CD4-positive, alpha-beta T cell treated with Interleukin-4 for 1 hour (primary cell): Measurements from ENCODE around the gene SNCB.

Experiments
- DNase-seq, 2 donors: peaks; one replicate each; pipeline ENCODE4 v3.0.0-alpha.2; 2020 to 2022

SNCB gene

DNA sequence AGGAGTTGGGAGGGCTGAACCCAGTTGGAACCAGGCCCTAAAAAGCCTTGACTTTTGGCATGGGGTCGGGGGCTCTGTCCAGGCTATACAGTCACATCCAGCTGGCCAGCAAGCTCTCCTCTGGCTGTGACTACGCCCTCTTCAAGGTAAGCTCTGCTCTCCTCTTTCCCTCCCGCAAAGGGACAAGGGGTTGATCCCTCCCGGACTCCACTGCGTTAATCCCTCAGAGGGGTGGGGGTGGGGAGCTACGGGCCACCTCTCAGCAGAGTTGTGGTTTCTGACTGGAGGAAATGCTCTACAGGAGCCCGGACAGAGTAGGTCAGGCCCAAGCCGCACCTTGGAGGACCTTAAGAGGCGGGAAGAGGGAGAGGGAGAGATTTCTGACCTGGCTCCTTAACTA, 14.0 kb upstream of the SNCB start:
- no peak for DNase-seq

DNA sequence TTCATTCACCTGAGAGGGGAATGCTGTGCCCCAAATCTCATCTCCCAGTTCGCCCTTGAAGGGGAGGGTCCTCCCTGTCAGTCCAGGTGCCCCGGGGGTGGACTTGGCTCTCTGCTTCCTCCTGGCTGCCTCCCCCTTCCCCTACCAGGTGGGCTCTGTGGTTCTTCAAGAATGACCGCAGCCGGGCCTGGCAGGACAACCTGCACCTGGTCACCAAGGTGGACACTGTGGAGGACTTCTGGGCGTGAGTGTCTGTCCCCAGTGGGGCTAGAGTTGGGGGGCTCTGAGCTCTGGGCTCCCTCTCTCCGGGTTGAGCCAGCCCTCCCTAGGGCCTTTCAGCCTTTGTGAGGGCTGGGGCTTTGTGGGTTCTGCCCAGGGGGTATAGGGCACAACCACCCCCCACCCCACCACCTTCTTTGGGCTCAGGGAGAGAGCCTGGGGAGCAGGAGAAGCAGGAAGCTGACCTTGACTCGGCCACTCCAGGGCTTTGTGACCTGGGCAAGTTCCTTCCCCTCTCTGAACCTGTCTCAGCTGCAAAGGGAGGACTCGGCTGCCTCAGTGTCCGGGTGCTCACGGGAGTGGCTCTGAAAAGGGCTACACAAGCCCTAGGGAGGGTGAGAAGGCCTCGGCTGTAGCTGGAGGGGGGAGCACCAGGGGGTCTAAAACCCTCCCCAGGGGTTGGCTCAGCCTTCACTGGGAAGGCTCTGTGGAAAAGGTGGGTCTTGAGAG, 13.3 kb upstream of the SNCB start:
- no peak for DNase-seq

DNA sequence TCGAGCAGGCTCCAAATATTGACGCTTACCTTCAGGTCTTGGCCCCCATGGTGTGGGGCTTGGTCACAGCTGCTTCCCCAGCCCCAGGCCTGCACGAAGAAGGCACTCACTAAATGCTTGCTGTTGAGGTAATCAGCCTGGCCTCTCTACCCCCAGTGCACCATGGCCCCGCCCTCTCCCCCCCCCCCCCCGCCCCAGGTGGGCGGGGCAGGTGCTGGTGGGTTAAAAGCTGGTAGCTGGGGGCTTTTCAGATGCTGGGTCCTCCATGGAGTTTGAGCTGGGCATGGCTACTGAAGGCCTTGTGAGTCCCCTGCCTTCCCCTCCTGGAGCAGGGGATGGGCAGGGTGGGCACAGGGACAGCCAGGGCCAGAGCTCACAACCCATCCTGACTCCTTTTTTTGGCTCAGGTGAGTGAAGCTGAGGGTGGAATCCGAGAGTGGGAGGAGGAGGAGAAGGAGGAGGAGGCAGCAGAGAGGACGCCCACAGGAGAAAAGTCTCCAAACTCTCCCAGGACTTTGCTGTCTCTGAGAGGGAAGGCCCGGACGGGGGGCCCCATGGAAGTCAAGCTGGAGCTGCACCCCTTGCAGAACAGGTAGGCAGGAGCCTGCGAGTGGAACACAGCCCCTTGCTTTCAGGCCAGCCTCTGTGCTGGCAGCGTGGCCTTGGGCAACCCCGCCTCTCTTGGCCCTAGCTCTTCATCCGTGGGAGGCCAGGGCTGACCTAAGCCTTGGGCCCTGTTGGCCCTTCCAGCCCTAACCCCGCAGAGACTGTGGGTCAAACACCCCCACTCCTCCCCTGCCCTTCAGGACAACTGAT, 12.5 kb upstream of the SNCB start:
- DNase-seq = no peak

DNA sequence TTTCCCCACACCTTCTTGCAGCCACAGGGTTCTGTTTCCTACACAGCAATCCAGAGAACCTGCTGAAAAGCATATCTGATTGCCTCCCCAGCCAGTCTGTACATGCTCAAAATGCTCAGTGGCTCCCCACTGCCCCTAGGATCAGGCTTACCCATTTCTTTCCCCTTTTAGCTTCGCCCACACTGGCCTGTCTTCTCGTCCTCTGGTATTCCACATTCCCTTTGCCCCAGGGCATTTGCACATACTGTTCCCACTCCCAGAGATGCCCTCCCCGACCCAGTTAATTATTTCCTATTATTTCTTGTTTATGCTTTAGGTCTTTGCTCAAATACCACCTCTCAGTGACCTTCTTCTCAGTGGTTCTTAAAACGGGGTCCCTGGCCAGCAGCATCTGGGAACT, 10.3 kb upstream of the SNCB start:
- no peak for DNase-seq

DNA sequence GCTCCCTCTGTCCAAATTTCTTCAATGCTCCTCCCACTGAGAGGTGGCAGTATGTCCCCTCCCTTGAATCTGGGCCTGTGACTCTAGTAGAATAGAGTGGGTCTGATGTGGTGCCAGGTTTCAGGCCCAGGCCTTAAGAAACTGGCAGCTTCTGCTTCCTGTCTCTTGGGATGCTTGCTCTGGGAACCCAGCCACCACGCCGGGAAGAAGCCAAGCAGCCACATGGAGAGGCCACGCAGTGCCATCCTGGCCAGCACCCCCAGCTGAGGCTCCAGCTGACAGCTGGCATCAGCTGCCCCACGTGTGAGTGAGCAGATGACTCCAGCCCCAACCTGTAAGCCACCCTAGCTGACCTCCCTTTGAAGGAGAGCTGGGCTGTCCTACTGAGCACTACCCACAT, 9.6 kb upstream of the SNCB start:
- DNase-seq = no peak

DNA sequence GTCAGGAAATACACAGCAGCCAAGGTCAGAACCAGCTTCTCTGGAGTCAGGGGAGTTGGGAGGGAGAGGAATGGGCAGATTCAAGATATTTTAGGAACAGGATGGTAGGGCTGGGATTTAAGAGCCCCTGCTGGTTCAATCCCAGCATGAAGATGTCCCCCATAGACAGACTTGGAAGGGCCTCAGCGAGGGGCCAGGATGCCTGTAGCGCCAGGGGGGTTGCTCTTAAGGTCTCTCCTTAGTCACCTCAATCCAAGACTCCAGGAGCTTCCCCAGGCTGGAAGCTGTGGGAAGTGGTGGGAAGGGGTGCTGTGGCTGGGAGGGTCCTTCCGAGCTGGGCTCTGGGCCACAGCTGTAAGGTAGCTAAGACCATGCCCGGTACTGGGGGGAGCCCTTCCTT, 8.9 kb upstream of the SNCB start:
- no peak for DNase-seq

GRCh38 chr5:176638437-176638836, 8.1 kb upstream of the SNCB start:
- no peak for DNase-seq

GRCh38 chr5:176637556-176637955, 7.2 kb upstream of the SNCB start:
- no peak for DNase-seq

DNA sequence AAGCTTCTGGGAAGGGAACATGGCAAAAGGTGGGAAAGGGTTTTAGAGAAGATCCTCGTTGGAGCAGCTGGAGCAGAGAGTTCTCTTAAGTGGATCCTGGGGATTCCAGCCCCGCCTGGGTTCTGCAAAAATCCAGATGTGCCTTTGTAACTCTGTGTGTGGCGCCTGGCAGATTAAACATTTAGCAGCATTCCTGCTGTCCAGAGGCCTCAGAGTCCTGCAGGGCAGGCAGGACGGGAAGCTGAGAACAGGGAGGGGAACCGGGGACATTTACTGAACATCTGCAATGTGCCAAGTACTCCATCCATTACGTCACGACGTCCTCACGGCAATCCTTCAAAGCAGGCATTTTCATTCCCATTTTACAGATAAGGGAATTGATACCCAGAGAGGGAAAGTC, 6.1 kb upstream of the SNCB start:
- DNase-seq = no peak

DNA sequence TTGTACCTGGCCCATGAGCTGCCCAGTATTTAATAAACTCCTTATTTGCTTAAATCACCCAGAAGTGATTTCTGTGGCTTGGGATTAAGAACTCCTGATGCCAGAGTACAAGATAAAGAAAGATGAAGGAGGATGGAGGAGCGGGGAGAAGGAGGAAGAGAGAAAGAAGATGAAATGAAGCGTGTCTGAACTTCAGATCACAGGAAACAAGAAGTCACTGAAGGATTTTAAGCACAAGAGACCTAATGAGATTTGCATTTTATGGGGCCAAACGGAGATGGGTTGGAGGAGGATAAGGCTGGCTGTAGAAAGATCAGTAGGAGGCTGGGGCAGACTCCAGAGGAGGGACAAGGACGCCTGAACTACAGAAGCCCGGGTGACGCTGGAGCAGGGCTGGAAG, 3.3 kb upstream of the SNCB start:
- DNase-seq = no peak

- DNase-seq = no peak
These were observed 2.4 kb upstream of the SNCB start for GRCh38 chr5:176632745-176633144.

DNA sequence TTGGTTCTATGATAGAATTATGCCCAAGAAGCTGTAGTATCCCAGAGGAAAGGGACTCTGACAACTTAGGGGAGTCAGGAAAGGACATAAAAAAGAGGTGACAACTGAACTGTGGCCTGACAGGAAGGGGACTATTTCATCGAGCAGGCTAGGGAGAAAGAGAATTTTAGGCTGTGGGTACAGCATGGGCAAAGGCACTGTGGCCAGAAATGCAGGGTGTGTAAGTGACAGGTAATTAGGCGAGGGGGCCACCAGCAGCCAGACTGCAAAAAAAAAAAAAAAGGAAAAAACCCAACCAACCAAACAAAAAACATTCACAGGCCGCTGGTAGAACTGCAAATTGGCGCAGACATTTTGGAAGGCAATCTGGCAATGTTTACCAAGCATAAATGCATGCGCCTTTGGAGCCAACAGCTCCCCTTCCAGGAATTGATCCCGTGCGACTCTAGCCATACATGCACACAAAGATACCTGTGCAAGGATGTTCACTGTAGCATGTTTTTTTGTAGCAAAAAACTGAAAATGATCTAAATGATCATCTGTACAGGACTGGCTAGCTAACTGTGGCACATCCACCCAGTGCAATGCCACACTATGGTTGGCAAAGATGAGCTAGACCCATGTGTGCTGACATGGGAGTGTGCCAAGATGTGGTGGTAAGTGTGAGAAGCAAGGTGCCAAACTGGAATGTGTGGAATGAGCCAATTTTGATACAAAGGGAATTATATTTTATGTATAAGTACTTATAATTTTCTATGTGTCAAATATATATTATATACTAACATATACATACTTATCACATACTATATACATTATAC, 1.3 kb upstream of the SNCB start:
- no peak for DNase-seq

- no peak for DNase-seq
These were observed 418 bp upstream of the SNCB start for GRCh38 chr5:176630681-176631222.

GRCh38 chr5:176629317-176629852, 949 bp downstream of the SNCB start:
- DNase-seq = no peak

DNA sequence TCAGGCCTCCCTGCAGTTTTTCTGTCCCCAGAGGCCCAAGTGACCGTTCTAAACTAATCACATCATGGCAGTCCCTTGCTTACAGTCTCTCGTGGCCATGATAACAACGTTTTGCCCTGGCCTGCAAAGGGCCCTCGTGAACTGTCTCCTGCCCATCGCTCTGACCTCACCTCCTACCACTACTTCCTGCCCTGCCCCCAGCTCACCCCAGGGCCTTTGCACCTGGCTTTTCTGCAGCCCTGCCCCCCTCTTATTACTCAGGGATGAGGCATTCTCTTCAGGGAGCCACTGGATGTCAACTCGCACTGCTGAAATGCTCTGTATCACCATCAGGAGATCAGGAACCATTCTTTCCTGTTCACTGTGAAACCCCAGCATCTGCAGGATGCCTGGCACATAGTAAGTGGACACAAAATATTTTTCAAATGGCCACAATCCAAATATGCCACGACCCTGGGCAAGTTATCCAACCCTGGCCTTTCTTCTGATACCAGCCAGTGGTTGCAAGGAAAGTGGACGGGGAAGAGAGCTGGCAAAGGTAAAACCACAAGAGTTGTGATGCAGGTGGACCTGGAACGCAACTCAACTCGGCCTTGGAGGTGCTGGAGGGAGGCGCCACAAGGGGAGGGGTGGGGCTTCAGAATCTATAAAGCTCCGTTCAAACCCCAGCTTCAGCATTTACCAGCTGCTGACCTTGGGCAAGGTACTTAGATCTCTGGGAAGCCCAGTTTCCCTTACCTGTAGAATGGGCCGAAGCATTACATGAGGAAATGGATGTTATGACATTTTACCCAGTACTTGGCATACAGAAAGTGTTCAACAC, 1.7 kb downstream of the SNCB start:
- no peak for DNase-seq

GRCh38 chr5:176627582-176627981, 2.8 kb downstream of the SNCB start:
- DNase-seq = no peak

GRCh38 chr5:176626876-176627236, 3.5 kb downstream of the SNCB start:
- no peak for DNase-seq

DNA sequence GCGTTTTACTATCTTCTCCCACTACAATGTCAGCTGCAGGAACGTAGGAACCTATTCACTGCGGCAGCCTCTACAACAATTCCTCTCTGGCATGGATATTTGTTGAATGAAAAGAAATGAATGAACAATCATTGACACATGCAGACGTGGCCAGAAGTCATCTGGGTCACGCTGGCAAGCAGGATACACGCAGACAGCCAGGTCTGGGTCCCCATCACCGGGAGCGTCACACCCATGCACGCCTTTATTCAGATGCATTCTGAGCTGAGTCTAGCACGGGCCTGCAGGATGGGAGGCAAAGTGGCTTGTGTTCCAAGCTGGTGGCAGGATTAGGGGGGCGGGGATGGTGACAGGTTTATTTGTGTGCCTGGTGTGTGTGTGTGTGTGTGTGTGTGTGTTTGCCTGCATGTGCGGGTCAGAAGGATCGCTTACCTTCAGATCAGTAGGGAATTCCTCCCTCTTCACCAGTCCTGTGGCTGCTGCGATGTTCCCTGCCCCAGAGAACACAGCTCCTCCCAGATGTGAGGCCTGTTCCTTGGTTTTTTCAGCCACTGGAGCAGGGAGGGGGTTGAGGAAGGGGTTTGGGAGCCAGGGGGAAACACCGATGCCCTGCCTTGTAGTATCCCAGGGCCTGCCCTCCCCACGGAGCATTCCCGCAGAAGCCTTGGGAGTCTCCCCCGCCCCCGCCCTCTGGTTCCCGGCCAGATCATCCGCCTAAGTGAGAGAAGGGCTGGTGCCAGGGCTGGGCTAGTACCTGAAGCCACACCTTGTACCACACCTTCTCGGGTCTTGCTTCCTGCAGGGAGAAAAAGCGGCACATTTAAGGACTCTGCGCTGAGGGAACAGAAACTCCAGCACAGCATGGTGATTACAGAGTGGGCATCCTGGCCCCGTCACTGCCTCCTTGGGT, 4.1 kb downstream of the SNCB start:
- no peak for DNase-seq

GRCh38 chr5:176625512-176625911, 4.8 kb downstream of the SNCB start:
- DNase-seq = no peak

DNA sequence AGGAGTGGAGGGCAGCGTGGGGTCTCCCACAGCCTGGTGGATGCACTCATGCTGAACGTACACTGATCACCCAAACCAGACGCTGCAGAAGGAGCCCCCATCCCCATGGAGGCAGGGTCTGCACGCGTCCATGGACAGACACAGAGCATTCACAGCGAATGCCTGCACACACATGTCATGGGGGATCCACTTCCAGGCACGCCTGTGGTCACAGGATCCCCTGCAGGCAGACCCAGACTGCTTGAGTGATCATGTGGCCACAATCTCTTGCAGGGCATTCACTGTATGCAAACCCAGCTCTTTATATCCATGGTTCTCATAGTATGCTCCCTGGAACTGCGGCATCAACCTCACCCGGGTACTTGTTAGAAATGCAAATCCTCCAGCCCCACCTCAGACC, 5.4 kb downstream of the SNCB start:
- no peak for DNase-seq

DNA sequence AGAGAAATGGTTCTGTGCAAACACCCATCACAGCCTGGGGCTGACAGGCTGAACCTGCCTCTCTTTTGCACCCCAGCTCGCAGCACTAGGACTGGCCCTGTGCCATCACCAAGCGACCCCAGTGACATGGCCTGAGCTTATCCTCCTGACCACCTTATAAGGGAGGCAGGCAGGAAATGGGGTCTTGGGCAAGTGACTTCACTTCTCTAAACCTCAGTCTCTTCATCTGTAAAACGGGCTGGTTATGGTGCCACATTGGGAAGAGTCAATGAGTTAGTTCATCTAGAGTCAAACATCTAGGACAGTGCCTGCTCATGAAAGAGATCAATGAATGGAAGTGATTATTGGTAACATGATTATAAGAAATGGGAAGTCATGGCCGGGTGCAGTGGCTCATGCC, 6.2 kb downstream of the SNCB start:
- DNase-seq = no peak
